ENCODE data around the gene SOCS7.

DNA sequence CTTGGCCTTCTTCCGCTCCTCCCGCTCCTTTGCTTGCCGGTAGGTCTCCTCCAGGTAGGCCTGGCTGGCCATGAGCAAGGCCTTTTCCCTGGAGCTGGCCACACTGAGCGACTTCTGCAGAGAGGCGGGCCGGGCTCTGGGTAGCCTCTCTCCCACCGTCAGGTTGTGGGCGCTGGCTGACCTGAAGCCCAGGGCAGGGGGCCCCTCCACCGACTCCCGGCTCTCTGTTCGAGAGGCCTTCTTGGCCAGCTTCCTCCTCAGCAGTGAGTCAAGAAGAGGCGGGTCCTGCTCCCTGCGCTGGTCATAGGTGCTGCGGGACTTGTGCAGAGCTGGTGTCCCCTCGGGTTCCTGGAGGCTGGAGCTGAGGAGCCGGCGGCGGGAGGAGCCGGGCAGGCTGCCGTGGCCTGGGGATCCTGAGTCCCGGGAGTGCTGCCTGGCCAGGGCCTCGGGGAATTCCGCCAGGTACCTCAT lies 20.7 kb upstream of the SOCS7 start:
- TF ChIP-seq CEBPB (IDR thresholded peaks at IDR 0.05; ENCODE audit: low read depth, low read length) (no peak), POLR2A (IDR thresholded peaks at IDR 0.05; ENCODE audit: low read depth, low read length) (no peak), MAZ (IDR thresholded peaks at IDR 0.05; ENCODE audit: borderline replicate concordance, low read depth, low read length) (no peak), SMC3 (IDR thresholded peaks at IDR 0.05; ENCODE audit: low read depth, low read length) (no peak), RAD21 (IDR thresholded peaks at IDR 0.05; ENCODE audit: low read length) (no peak), MXI1 (IDR thresholded peaks at IDR 0.05; ENCODE audit: borderline replicate concordance, low read depth, low read length) (no peak), RCOR1 (IDR thresholded peaks at IDR 0.05; ENCODE audit: insufficient replicate concordance, low read length) (no peak)
- TF ChIP-seq, protein P1, sequence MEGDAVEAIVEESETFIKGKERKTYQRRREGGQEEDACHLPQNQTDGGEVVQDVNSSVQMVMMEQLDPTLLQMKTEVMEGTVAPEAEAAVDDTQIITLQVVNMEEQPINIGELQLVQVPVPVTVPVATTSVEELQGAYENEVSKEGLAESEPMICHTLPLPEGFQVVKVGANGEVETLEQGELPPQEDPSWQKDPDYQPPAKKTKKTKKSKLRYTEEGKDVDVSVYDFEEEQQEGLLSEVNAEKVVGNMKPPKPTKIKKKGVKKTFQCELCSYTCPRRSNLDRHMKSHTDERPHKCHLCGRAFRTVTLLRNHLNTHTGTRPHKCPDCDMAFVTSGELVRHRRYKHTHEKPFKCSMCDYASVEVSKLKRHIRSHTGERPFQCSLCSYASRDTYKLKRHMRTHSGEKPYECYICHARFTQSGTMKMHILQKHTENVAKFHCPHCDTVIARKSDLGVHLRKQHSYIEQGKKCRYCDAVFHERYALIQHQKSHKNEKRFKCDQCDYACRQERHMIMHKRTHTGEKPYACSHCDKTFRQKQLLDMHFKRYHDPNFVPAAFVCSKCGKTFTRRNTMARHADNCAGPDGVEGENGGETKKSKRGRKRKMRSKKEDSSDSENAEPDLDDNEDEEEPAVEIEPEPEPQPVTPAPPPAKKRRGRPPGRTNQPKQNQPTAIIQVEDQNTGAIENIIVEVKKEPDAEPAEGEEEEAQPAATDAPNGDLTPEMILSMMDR (conservative IDR thresholded peaks at IDR 0.05; ENCODE audit: low read depth, low read length): no peak
- TF ChIP-seq, protein P2, sequence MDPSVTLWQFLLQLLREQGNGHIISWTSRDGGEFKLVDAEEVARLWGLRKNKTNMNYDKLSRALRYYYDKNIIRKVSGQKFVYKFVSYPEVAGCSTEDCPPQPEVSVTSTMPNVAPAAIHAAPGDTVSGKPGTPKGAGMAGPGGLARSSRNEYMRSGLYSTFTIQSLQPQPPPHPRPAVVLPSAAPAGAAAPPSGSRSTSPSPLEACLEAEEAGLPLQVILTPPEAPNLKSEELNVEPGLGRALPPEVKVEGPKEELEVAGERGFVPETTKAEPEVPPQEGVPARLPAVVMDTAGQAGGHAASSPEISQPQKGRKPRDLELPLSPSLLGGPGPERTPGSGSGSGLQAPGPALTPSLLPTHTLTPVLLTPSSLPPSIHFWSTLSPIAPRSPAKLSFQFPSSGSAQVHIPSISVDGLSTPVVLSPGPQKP (IDR thresholded peaks at IDR 0.05; ENCODE audit: borderline replicate concordance, low read depth, low read length): no peak
